B cell (primary cell): Measurements from ENCODE around the gene KLF3. TPM values are rescaled to one million over a fixed set of nuclear protein-coding genes. Genes with fewer than 3 reads are reported as not detected.

Source experiments
- ATAC-seq: fragments of 200-7000 bp; cut with Tn5 transposase; one replicate; pipeline ENCODE4 v1.10.0; 2021; ENCODE audit warnings: low read depth, mild to moderate bottlenecking, moderate number of reproducible peaks, moderate library complexity
- CTCF ChIA-PET: fragments of 350-600 bp; sonication (Branson Sonifier 250); formaldehyde crosslinking; loops from one replicate; lab custom pipeline; 2021; ENCODE audit warnings: antibody characterized with exemption, inconsistent platforms; lab: Charles Lee
- POLR2A ChIA-PET: fragments of 350-600 bp; sonication (Branson Sonifier 250); formaldehyde crosslinking; loops from one replicate; lab custom pipeline; 2021; ENCODE audit warnings: antibody characterized with exemption; lab: Charles Lee
- DNase-seq: peaks from one replicate; pipeline ENCODE4 v3.0.0; 2013
- H2AFZ ChIP-seq: 2 replicates; pipeline ENCODE4 v1.6.1; 2012; ENCODE audit warnings: mild to moderate bottlenecking, low read depth, low read length; ENCODE audit not compliant: insufficient read depth, poor library complexity, severe bottlenecking
- H3K27ac ChIP-seq, 2 donors: 1 replicate in 1 of 2; 2 replicates in 1 of 2; pipeline ENCODE4 v1.5.1; 2012 to 2013; ENCODE audit warnings: low read length in 2 of 2, mild to moderate bottlenecking in 2 of 2, moderate library complexity in 1 of 2
- H3K27me3 ChIP-seq, 4 experiments: fragments of 200-600 bp in 1 of 4; sonication (generic) in 1 of 4; replicated peaks in 1 of 4; 1 replicate in 2 of 4; 2 replicates in 2 of 4; pipeline versions ENCODE4 v1.6.1 to v1.7.0; 2013 to 2016; ENCODE audit warnings: low read length in 3 of 4, mild to moderate bottlenecking in 2 of 4, mixed read lengths in 1 of 4, moderate library complexity in 1 of 4; ENCODE audit not compliant: insufficient read depth in 4 of 4, control insufficient read depth in 3 of 4; ENCODE audit errors: control extremely low read depth in 1 of 4
- H3K36me3 ChIP-seq, 2 experiments: replicated peaks in 1 of 2; 1 replicate in 1 of 2; 2 replicates in 1 of 2; pipeline versions ENCODE4 v1.6.1 to v1.7.1; 2013; ENCODE audit warnings: low read length in 1 of 2; ENCODE audit not compliant: insufficient read depth in 2 of 2, control insufficient read depth in 1 of 2; ENCODE audit errors: control extremely low read depth in 1 of 2, extremely low read depth in 1 of 2
- H3K4me1 ChIP-seq, 2 donors: fragments of 200-600 bp in 1 of 2; sonication (generic) in 1 of 2; 1 replicate in 1 of 2; 2 replicates in 1 of 2; pipeline versions ENCODE4 v1.5.1 to v1.6.1; 2013 to 2017; ENCODE audit warnings: low read length in 2 of 2; ENCODE audit not compliant: control insufficient read depth in 2 of 2, insufficient read depth in 2 of 2
- H3K4me2 ChIP-seq: replicated peaks from 2 replicates; pipeline ENCODE3; 2012; ENCODE audit warnings: mild to moderate bottlenecking, low read depth, low read length; ENCODE audit not compliant: poor library complexity, severe bottlenecking
- H3K4me3 ChIP-seq, 5 experiments: fragments of 200-600 bp in 1 of 5; sonication (generic) in 1 of 5; 1 replicate in 3 of 5; 2 replicates in 2 of 5; pipeline versions ENCODE4 v1.5.1 to v1.7.0; 2011 to 2016; ENCODE audit warnings: low read length in 4 of 5, mild to moderate bottlenecking in 4 of 5, low read depth in 2 of 5, control low read depth in 1 of 5, moderate library complexity in 1 of 5; ENCODE audit not compliant: insufficient read depth in 1 of 5; ENCODE audit errors: control extremely low read depth in 1 of 5, extremely low read depth in 1 of 5
- H3K79me2 ChIP-seq: fragments of 200-600 bp; sonication (generic); one replicate; pipeline ENCODE4 v1.6.0; 2016; ENCODE audit warnings: low read length; ENCODE audit not compliant: control insufficient read depth, insufficient read depth
- H3K9ac ChIP-seq: fragments of 200-600 bp; sonication (generic); 2 replicates; pipeline ENCODE4 v1.6.1; 2017; ENCODE audit warnings: mild to moderate bottlenecking, low read length, moderate library complexity
- H3K9me3 ChIP-seq, 3 donors: one replicate each; pipeline versions ENCODE4 v1.6.1 to v1.7.1; 2013; ENCODE audit warnings: low read length in 2 of 3; ENCODE audit not compliant: control insufficient read depth in 2 of 3, insufficient read depth in 1 of 3; ENCODE audit errors: control extremely low read depth in 1 of 3
- H4K20me1 ChIP-seq: 2 replicates; pipeline ENCODE4 v1.6.0; 2012; ENCODE audit warnings: mild to moderate bottlenecking, low read length; ENCODE audit not compliant: insufficient read depth, control insufficient read depth, poor library complexity, severe bottlenecking
- H3K27ac Mint-ChIP-seq: one replicate; pipeline ENCODE4 v1.8.0; 2021; ENCODE audit warnings: mixed read lengths
- H3K27me3 Mint-ChIP-seq: one replicate; pipeline ENCODE4 v1.8.0; 2021; ENCODE audit warnings: mixed read lengths
- H3K4me1 Mint-ChIP-seq: one replicate; pipeline ENCODE4 v1.8.0; 2021; ENCODE audit warnings: mixed read lengths
- H3K4me3 Mint-ChIP-seq: one replicate; pipeline ENCODE4 v1.8.0; 2021; ENCODE audit warnings: mixed read lengths
- H3K9me3 Mint-ChIP-seq: one replicate; pipeline ENCODE4 v1.8.0; 2022; ENCODE audit warnings: mixed read lengths; ENCODE audit not compliant: insufficient read depth
- CTCF ChIP-seq: fragments of 200-600 bp; IDR thresholded peaks from one replicate; pipeline ENCODE4 v1.8.0; 2022; ENCODE audit warnings: antibody characterized with exemption, mild to moderate bottlenecking
- EZH2 ChIP-seq: IDR thresholded peaks from 2 replicates; pipeline ENCODE4 v1.6.1; 2012; ENCODE audit warnings: borderline replicate concordance, low read depth, mild to moderate bottlenecking, moderate library complexity, low read length; ENCODE audit not compliant: insufficient read depth, poor library complexity, severe bottlenecking
- whole genome bisulfite sequencing: methylation state at CpG from one replicate; pipeline ENCODE4 v1.1.5; 2013; ENCODE audit warnings: missing lambda C conversion rate; ENCODE audit not compliant: insufficient coverage; 5-methylcytosine and 5-hydroxymethylcytosine counted together
- intact Hi-C: fragments of 100-400 bp; cut with micrococcal nuclease; formaldehyde crosslinking; loops from one replicate; pipeline ENCODE4 v1.10.0; 2022
- polyA plus RNA-seq: library from polyadenylated mRNA; depleted of rRNA; stranded (reverse); fragments of >200 nt; gene quantifications from 2 replicates; pipeline ENCODE4 v1.2.3, GENCODE V29; 2012
- total RNA-seq, 2 donors: library from RNA; stranded (reverse); fragments of 120-200 nt in 1 of 2; gene quantifications; 1 replicate in 1 of 2; 2 replicates in 1 of 2; pipeline versions ENCODE4 v1.2.3 to v1.2.4, GENCODE V29; 2013 to 2022

Gene KLF3
- total and polyA plus RNA-seq, 2 donors (not counting 1 experiment from before 2014, with no cell fraction given), result 32.9 to 51.9 TPM

DNA sequence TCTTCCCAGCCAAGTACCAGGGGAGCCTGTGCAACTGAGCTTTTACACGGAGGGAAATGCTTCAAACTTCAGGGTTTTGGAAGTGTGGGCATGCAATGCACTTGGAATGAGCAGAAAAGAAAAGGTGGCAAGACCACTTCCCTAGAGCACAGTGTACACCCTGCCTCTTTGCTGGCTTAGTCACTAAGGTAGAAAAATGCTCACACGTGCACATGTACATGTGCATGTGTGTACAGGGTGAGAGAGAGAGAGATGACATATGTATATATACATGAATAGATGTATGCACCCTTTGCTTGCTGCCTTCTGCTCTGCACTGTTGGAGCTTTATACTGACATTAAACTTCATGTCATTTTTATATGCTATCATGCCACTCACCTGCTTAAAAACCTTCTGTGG lies 7.9 kb upstream of the KLF3 start:
- Mint-ChIP-seq H3K9me3 (no peaks in the 10 kb centered on the region), H3K27me3 (no peaks in the 10 kb centered on the region), H3K4me1 (peaks cover 50% of the 10 kb centered on the region), H3K4me3 (no peak overlapping the region), H3K27ac (no peak overlapping the region)
- peaks cover 43% of the 10 kb centered on the region for H3K79me2 ChIP-seq
- H3K27me3 ChIP-seq, result no peaks in the 10 kb centered on the region
- ATAC-seq (no peak), DNase-seq (no peak)
- H3K9ac ChIP-seq, result no peak overlapping the region
- no peaks in the 10 kb centered on the region for H3K36me3 ChIP-seq
- no peak overlapping the region for H3K27ac ChIP-seq
- ChIA-PET POLR2A (interaction anchor here (0.6 kb wide), 1 partner anchor 163 kb away, joined by 3 read pairs; no protein-coding TSS in a partner anchor), CTCF (interaction anchor here (1.6 kb wide), 1 partner anchor 18 kb away, joined by 4 read pairs; no protein-coding TSS in a partner anchor)
- no peak overlapping the region for H3K4me3 ChIP-seq
- intact Hi-C loops, result no loop called here
- 60% methylated on average over 1 of the region's 2 CpGs for WGBS
- H4K20me1 ChIP-seq, result no peaks in the 10 kb centered on the region
- H3K4me2 ChIP-seq, result no peak overlapping the region
- H3K4me1 ChIP-seq, result peaks cover 39 to 45% of the 10 kb centered on the region in 2 donors
- no peaks in the 10 kb centered on the region for H3K9me3 ChIP-seq
- TF ChIP-seq EZH2, result no peak
- TF ChIP-seq CTCF, result no peak
- no peak overlapping the region for H2AFZ ChIP-seq

DNA sequence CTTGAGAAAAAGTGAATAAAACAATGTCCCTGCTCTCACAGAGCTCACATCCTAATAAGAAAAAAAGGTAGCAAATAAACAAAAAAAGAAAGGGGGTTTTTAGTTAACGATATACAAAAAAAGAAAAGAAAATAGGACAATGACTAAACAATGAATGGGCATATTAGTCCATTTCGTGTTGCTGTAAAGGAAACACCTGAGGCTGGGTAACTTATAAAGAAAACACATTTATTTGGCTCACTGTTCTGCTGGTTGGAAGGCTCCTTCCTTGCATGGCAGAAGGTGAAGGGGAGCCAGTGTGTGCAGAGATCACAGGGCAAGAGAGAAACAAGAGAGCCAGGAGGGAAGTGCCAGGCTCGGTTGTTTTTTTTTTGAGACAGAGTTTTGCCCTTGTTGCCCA lies 4.7 kb upstream of the KLF3 start:
- no peak for TF ChIP-seq EZH2
- no peak for TF ChIP-seq CTCF
- POLR2A ChIA-PET, result no interaction called here
- DNase-seq (no peak), ATAC-seq (no peak)
- Histone ChIP-seq H3K4me1 (peaks cover 44 to 49% of the 10 kb centered on the region in 2 donors), H3K27me3 (no peaks in the 10 kb centered on the region), H3K9ac (no peak overlapping the region), H3K79me2 (peaks cover 67% of the 10 kb centered on the region), H3K27ac (no peak overlapping the region), H3K9me3 (no peaks in the 10 kb centered on the region), H3K4me3 (no peak overlapping the region), H4K20me1 (no peaks in the 10 kb centered on the region), H2AFZ (peak overlapping the region; percentile 11), H3K36me3 (no peaks in the 10 kb centered on the region), H3K4me2 (peak overlapping the region; percentile 7)
- intact Hi-C loops, result no loop called here
- H3K27me3 Mint-ChIP-seq, result no peaks in the 10 kb centered on the region
- peak overlapping the region; percentile 74 for H3K27ac Mint-ChIP-seq
- H3K4me1 Mint-ChIP-seq, result peaks cover 52% of the 10 kb centered on the region
- H3K9me3 Mint-ChIP-seq, result no peaks in the 10 kb centered on the region
- H3K4me3 Mint-ChIP-seq, result peak overlapping the region; percentile 1
- CTCF ChIA-PET, result interaction anchor here (0.6 to 2.7 kb wide), 3 partner anchors 16 to 824 kb away, joined by 3 to 9 read pairs (median 3); no protein-coding TSS in a partner anchor
- WGBS, result 0% methylated on average over 1 of the region's 3 CpGs
